Urothelium cell line (cell line): ENCODE data around the gene MYBBP1A.

Experiments
- DNase-seq: peaks from one replicate; pipeline ENCODE4 v3.0.0; 2011; ENCODE audit warnings: low spot score, mixed read lengths
- FAIRE-seq: peaks from 2 replicates; lab custom pipeline; 2011; peaks lifted over from hg19 to GRCh38; lab: Jason Lieb, UNC

MYBBP1A gene

DNA sequence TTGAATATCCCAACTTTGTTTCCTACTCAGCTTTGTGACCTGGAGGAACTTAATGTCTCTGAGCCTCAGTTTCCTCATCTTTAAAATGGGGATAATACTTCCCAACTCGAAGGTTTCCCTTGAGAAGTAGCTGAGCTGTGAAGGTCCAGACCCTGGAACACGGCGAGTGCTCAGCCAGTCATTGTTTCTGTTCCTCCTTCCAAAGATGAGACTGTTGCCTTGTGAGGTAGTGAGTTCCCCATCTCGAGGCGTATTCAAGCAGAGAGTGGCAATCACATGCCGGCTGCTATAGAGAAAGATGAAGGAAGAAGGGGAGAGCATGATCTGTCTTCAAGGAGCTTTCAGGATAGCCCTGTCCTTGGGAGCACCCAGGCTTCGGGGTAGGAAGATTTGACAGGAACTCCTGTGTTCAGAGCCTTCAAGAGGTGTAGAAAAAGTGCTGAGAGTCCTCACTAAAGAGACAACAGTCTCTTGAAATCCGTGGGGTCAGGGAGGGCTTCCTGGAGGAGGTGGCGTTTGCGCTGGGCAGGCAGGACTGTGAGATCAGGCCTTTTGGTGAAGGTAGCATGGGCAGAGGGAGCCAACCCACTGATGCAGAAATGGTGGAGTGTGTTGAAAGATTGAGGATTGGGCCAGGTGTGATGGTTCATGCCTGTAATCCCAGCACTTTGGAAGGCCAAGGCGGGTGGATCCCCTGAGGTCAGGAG, 29.3 kb downstream of the MYBBP1A start:
- FAIRE-seq (no peak), DNase-seq (no peak)

DNA sequence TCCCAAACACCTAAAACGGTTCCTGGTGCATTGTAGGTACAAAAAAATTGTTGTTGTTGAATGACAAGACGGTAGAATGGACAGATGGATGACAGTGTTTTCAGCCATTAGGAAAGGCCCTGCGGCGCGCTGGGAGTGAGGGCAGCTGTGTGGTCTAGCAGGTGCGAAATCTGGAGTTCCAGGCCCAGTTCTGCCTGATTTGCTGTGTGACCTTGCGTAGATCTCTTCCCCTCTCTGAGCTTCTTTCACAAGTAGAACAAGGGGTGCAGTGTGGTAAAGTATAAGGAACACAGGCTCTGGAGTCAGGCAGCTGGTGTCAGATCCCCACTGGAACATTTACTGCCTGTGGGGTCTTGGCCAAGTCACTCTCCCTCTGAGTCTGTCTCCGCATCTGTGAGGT, 31.2 kb downstream of the MYBBP1A start:
- FAIRE-seq (no peak), DNase-seq (no peak)

DNA sequence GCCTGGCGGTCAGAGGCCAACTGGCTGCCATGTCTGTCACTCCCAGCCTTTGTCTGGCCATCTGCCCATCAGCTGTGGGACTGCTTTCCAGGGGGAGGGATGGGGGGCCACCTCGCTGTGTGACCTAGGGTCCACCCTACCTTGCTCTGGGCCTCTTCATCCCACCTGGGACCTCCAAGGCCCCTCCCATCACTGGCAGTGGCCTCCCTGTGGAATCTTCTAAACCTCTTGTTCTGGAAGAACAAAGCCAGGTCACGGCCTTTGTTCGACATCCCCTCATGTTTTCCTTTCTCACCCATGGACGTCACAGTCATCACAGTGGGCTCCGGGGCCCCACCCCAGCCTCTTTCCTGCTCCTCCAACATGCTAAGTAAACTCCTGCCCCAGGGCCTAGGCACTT, 32.5 kb downstream of the MYBBP1A start:
- FAIRE-seq, result no peak
- no peak for DNase-seq

- FAIRE-seq (no peak), DNase-seq (no peak)
These were observed 34.1 kb downstream of the MYBBP1A start for GRCh38 chr17:4520894-4521600.

DNA sequence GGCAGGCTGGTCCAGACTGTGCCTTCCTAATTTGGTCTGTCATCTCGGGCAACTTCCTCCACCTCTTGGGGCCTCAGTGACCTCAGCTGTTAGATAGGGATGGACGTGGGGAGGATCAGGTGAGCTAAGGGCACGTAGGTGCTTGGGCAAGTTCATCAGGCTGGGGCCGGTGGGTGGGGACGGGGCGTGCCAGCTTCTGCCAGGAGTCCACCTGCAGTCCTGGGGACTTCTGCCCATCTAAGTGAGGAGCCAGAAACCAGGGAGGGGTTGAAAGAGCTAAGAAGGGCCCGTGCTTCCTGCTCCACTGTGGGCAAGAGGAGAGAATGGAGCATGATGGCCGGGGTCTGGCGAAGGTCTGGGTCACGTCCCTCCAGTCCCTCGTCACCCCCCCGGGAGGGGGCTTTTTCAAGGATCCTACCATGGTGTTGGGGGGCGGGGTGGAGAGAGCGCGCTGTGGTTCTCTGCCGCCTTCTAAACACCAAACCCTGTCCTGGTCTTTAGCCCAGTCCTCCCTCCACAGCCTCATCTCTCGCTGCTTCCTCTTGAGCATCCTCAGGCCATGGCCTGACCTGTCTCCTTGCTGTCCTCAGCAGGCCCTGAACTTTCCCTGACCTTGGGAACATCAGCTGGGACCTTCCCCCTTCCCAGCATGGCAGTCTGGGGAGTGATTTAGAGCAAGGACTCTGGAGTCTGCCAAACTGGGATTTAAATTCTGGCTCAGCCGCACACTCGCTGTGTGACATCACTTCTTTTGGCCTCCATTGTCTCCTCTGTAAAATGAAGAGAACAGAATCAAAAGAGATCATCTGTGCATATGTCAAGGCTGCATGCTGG, 34.9 kb downstream of the MYBBP1A start:
- FAIRE-seq (no peak), DNase-seq (no peak)

DNA sequence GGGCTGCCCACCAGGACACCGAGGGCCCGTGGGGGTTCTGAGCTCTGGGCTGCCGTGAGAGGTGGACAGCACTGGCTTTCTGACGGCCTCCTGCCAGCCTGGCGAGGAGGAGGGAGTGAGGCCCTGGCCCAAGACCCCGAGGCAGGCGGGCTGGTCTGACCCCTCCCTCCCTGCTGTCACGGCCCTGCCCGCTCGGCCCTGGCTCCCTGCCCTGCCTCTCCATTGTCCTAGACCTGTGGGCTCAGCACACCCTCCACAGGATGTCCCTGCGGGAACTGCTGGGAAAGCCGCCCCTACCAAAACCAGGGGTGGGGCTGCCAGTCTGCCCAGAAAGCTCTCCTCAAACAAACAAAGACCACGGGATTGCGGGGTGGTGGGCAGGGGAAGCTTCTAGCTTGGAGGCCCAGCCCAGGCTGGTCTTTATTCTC, 35.8 kb downstream of the MYBBP1A start:
- FAIRE-seq (no peak), DNase-seq (no peak)

GRCh38 chr17:4518901-4519300, 36.3 kb downstream of the MYBBP1A start:
- no peak for FAIRE-seq
- no peak for DNase-seq

DNA sequence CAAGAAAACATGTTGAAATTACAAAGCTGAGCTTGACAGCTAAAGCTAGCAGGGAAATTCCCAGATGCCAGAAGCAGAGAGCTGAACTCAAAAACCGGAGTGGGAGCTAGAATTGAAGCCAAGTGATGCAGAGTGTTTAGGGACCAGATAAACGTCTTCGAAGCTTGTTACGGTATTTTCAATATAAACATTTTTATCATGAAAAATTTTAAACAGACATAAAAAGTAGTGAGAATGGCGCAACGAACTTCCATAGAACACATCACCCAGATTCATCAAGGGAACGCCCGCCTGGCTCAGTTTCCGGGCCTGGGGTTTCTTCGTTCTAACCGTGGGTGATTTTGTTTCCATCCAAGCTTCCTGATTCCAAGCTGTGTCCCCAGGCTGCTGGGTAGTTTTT, 38.4 kb downstream of the MYBBP1A start:
- no peak for FAIRE-seq

GRCh38 chr17:4515501-4515900, 39.7 kb downstream of the MYBBP1A start:
- no peak for FAIRE-seq
- DNase-seq, result no peak

More for the DNA sequence above, 38.4 kb downstream of the MYBBP1A start:
- no peak for DNase-seq

- DNase-seq (no peak), FAIRE-seq (no peak)
These were observed 40.4 kb downstream of the MYBBP1A start for GRCh38 chr17:4514779-4515178.

DNA sequence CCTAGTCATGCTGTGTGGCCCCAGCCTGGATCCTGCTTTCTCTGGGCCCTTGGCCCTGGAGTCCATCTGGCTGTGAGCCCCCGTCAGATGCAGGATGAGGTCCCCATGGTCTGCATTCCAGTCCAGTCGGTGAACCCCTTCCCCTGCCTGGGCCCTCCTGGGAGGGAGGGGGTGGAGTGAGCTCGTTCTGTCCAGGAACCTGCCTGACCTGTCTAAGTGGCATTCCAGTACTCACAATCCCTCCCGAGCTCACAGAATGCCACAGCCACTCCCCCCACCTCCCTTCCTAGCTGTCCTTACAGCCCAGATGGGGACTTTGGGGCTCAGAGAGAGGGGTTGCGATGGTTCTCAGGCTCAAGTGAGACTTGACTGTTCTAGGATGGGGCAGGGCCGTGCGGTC, 41.0 kb downstream of the MYBBP1A start:
- no peak for DNase-seq

DNA sequence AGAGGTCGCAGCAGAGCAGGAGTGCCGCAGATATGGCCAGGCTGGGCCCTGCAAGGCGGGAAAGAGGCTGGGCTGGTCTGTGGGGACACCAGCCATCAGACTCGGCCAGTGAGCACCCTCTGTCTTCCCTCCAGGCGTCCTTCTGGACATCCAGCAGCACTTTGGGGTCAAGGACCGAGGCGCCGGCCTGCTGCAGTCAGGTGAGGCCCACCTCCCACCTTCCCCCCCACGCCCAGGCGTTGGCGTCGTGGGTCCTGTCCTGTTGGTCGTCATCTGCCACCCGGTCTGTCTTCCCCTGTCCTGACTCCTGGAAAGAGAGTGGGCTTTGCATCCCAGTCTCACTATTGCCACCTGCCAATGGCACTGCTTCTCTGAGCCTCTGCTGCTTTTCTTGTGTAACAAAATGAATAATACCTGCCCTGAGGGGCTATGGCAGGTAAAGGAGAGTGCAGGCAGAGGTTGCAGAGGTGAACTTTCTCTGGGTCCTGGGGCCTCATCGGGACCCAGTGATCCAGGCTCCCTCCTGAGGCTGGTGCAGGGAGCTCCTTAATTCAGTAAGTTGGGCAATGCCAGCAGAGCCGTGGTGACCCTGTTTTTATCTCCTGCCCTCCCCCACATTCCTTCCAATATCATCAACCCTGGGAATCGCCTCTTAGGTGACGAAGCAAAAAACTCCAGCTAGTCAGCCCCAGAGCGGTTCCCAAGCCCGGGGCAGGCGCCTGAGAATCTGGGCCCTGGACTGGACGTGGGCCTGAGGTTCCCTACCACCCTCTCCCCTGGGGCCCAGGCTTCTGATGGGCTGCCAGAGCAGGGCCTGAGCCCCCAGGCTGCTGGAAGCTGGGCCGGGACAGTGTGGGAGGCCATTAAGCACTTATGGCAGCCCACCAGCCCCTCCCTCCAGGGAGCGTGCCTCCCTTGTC, 41.8 kb downstream of the MYBBP1A start:
- no peak for DNase-seq
- no peak for FAIRE-seq

More for the DNA sequence above, 41.0 kb downstream of the MYBBP1A start:
- no peak for FAIRE-seq

GRCh38 chr17:4512156-4513112, 42.8 kb downstream of the MYBBP1A start:
- FAIRE-seq (no peak), DNase-seq (no peak)

GRCh38 chr17:4511199-4511932, 43.8 kb downstream of the MYBBP1A start:
- FAIRE-seq (no peak), DNase-seq (no peak)

DNA sequence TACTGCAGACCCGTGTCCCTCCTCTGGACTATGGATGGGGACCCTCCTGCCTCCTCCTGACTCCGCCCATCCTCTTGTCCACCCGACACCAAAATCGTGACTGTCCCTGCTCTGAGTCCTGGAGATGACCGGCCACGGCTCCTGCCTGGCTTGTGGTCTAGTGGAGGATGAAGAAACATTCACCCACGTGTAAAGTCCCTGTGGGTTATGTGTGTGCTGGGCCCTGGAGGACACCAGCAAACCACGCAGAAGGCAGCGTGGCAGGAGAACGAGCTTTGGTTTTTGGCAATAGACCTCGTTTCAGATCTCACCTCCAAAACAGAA, 44.6 kb downstream of the MYBBP1A start:
- no peak for DNase-seq
- no peak for FAIRE-seq

DNA sequence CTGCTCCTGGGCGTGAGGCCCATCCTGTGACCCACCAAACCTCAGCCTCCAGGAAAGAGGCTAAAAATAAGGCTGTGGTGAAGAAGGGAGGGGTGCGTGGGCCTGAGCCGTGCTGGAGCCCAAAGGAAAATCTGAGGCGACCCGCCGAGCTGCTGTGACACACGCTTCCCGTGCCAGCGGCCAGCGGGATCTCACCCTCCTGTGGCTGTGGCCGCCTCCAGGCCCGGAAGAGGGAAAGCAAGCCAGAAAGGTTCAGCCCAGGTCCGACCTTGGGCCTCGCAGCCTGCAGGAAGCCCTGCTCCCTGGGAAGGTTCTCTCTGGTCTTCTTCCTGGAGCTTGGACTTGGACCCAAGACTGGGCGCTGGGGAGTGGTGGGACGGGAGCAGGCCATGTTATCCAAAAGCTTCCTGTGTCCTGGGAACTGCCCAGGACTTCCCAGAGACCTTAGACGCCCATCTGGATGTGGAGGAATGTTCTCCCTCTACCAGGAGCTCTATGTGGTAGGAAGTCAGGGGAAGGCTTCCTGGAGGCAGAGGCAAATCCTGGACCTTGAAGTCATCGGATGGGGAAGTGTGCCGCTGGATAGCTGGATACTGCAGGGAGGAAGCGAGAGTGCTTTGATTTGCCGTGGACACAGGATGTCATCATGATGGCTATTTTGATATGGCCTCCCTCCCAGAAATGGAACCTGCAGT, 45.1 kb downstream of the MYBBP1A start:
- FAIRE-seq, result no peak
- no peak for DNase-seq

DNA sequence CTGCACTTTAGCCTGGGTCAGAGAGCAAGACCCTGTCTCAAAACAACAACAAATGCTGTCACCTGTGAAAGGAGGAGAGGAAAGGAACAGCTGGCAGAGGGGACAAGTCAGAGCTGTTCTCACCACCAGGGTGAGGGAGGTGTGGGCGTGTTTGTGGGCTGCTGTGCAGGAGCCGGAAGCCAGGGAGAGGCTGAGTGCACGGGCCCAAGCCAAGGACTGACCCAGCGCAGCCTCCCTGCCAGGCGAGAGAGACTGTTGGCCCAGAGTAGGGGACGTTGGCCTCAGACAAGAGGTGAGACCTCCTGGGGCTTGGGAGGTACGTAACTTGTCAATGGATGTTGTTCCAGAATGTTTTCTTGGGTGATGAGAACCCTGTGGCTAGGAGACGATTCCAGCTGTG, 45.8 kb downstream of the MYBBP1A start:
- DNase-seq, result no peak
- FAIRE-seq, result no peak

DNA sequence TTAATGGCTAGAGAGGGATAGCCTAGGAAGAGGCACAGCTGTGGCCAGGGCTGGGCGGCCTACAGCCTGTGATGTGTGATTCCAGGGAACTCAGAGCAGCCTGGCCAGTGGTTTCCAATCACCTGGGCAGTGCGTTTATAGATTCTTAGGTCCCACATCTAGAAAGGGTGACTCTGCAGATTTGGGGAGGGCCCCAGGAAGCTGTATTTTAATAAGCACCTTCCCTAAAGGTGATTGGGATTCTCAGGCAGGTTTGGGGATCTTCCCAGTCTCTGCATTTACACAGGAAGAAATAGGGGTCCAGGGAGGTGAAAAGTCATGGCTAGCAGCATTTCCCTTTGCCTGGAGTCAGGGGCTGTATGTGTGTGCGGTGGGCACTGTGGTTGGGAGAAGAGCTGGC, 47.0 kb downstream of the MYBBP1A start:
- no peak for DNase-seq
- no peak for FAIRE-seq
